Measurements from ENCODE around the gene PHYHIPL.
"Not testable (repeated sequence)": the region's sequence is repeated elsewhere in the genome, so short reads cannot be mapped to it uniquely, and the experiment has no call there.

PHYHIPL gene

GRCh38 chr10:59212301-59212798 is 35.9 kb downstream of the PHYHIPL start:
- DNase-seq, result no peak

GRCh38 chr10:59214160-59214559 is 37.7 kb downstream of the PHYHIPL start:
- no peak for DNase-seq

- DNase-seq, result no peak
Observed at GRCh38 chr10:59216178-59216869, 39.9 kb downstream of the PHYHIPL start.

GRCh38 chr10:59222788-59223187 is 46.3 kb downstream of the PHYHIPL start:
- DNase-seq, result no peak

- DNase-seq, result not testable (repeated sequence)
Observed at GRCh38 chr10:59223597-59223996, 47.2 kb downstream of the PHYHIPL start.

- DNase-seq, result no peak
Observed at GRCh38 chr10:59225211-59225610, 48.8 kb downstream of the PHYHIPL start.

GRCh38 chr10:59227136-59227673 is 50.8 kb downstream of the PHYHIPL start:
- no peak for DNase-seq

- no peak for DNase-seq
Observed at GRCh38 chr10:59229441-59229840, 53.0 kb downstream of the PHYHIPL start.

- peak; percentile 61 for DNase-seq
Observed at GRCh38 chr10:59234194-59234593, 57.8 kb downstream of the PHYHIPL start.

- peak; percentile 54 for DNase-seq
Observed at GRCh38 chr10:59234816-59235429, 58.5 kb downstream of the PHYHIPL start.

- no peak for DNase-seq
Observed at GRCh38 chr10:59236064-59236697, 59.7 kb downstream of the PHYHIPL start.

GRCh38 chr10:59237775-59238174 is 61.3 kb downstream of the PHYHIPL start:
- DNase-seq, result no peak

GRCh38 chr10:59239108-59239507 is 62.7 kb downstream of the PHYHIPL start:
- not testable (repeated sequence) for DNase-seq

GRCh38 chr10:59240582-59241183 is 64.2 kb downstream of the PHYHIPL start:
- DNase-seq, result peak; percentile 31

- DNase-seq, result no peak
Observed at GRCh38 chr10:59242057-59242456, 65.6 kb downstream of the PHYHIPL start.

GRCh38 chr10:59242991-59243390 is 66.5 kb downstream of the PHYHIPL start:
- no peak for DNase-seq

GRCh38 chr10:59243611-59244195 is 67.3 kb downstream of the PHYHIPL start:
- no peak for DNase-seq

GRCh38 chr10:59244871-59245270 is 68.4 kb downstream of the PHYHIPL start:
- no peak for DNase-seq

- DNase-seq, result no peak
Observed at GRCh38 chr10:59245686-59246085, 69.2 kb downstream of the PHYHIPL start.

- DNase-seq, result no peak
Observed at GRCh38 chr10:59252491-59252890, 76.0 kb downstream of the PHYHIPL start.

- no peak for DNase-seq
Observed at GRCh38 chr10:59255463-59255862, 79.0 kb downstream of the PHYHIPL start.

- DNase-seq, result no peak
Observed at GRCh38 chr10:59257224-59257623, 80.8 kb downstream of the PHYHIPL start.

GRCh38 chr10:59258890-59259289 is 82.4 kb downstream of the PHYHIPL start:
- no peak for DNase-seq

Measured in HCEC 1CT (cell line).